GM21390 (cell line): ENCODE measurements around the gene MVK.

Experiments
- ATAC-seq: cut with Tn5 transposase; IDR thresholded peaks from one replicate; pipeline ENCODE4 v1.9.1; 2021; ENCODE audit not compliant: unreplicated experiment

Gene MVK

GRCh38 chr12:109544955-109545531 lies 28.6 kb upstream of the MVK start:
- ATAC-seq = no peak

GRCh38 chr12:109545826-109546225 lies 27.8 kb upstream of the MVK start:
- no peak for ATAC-seq

- ATAC-seq = no peak
Measured at GRCh38 chr12:109547286-109547685, 26.3 kb upstream of the MVK start.

- ATAC-seq = no peak
Measured at GRCh38 chr12:109548258-109548657, 25.3 kb upstream of the MVK start.

GRCh38 chr12:109549613-109550270 lies 23.9 kb upstream of the MVK start:
- no peak for ATAC-seq

GRCh38 chr12:109550281-109550680 lies 23.3 kb upstream of the MVK start:
- ATAC-seq = no peak

- no peak for ATAC-seq
Measured at GRCh38 chr12:109551108-109551507, 22.5 kb upstream of the MVK start.

- no peak for ATAC-seq
Measured at GRCh38 chr12:109552971-109553370, 20.6 kb upstream of the MVK start.

GRCh38 chr12:109553483-109553882 lies 20.1 kb upstream of the MVK start:
- no peak for ATAC-seq

GRCh38 chr12:109553906-109554500 lies 19.6 kb upstream of the MVK start:
- ATAC-seq = no peak

GRCh38 chr12:109554761-109555160 lies 18.8 kb upstream of the MVK start:
- no peak for ATAC-seq

GRCh38 chr12:109555431-109556315 lies 17.9 kb upstream of the MVK start:
- no peak for ATAC-seq

- no peak for ATAC-seq
Measured at GRCh38 chr12:109557200-109557599, 16.4 kb upstream of the MVK start.

GRCh38 chr12:109557805-109558204 lies 15.8 kb upstream of the MVK start:
- ATAC-seq = no peak

- ATAC-seq = no peak
Measured at GRCh38 chr12:109558374-109559199, 15.0 kb upstream of the MVK start.

GRCh38 chr12:109559200-109559505 lies 14.4 kb upstream of the MVK start:
- no peak for ATAC-seq

- ATAC-seq = no peak
Measured at GRCh38 chr12:109559601-109560000, 14.0 kb upstream of the MVK start.

GRCh38 chr12:109560867-109561710 lies 12.5 kb upstream of the MVK start:
- ATAC-seq = no peak

GRCh38 chr12:109561711-109562030 lies 11.9 kb upstream of the MVK start:
- ATAC-seq = no peak

- no peak for ATAC-seq
Measured at GRCh38 chr12:109562871-109563270, 10.7 kb upstream of the MVK start.
